ENCODE measurements around the gene COL11A2. TPM values are rescaled to one million over a fixed set of nuclear protein-coding genes. Genes with fewer than 3 reads are reported as not detected.

Gene COL11A2
- total RNA-seq, 1 donor from 2014 or later = 10.0 TPM

GRCh38 chr6:33143113-33143770, 49.0 kb downstream of the COL11A2 start:
- peaks cover 53% of the 10 kb centered on the region for H3K27me3 Mint-ChIP-seq (ENCODE audit: low read depth)
- H3K27ac Mint-ChIP-seq (ENCODE audit: unreplicated experiment) = no peak overlapping the region
- H3K9me3 Mint-ChIP-seq (ENCODE audit: low read depth) = peaks cover 2% of the 10 kb centered on the region
- H3K4me3 Mint-ChIP-seq (ENCODE audit: unreplicated experiment) = no peak overlapping the region
- TF ChIP-seq CTCF (IDR thresholded peaks at IDR 0.05) = peak; percentile 29
- no peak for DNase-seq (ENCODE audit: low spot score)
- H3K36me3 Mint-ChIP-seq (ENCODE audit: low read depth) = no peaks in the 10 kb centered on the region
- no peaks in the 10 kb centered on the region for H3K4me1 Mint-ChIP-seq (ENCODE audit: low read depth)

- H3K9me3 Mint-ChIP-seq (ENCODE audit: low read depth) = peaks cover 2% of the 10 kb centered on the region
- DNase-seq (ENCODE audit: low spot score) = no peak
- TF ChIP-seq CTCF (IDR thresholded peaks at IDR 0.05) = no peak
- H3K4me3 Mint-ChIP-seq (ENCODE audit: unreplicated experiment) = no peak overlapping the region
- no peak overlapping the region for H3K27ac Mint-ChIP-seq (ENCODE audit: unreplicated experiment)
- H3K27me3 Mint-ChIP-seq (ENCODE audit: low read depth) = peaks cover 54% of the 10 kb centered on the region
- H3K4me1 Mint-ChIP-seq (ENCODE audit: low read depth) = no peaks in the 10 kb centered on the region
- no peaks in the 10 kb centered on the region for H3K36me3 Mint-ChIP-seq (ENCODE audit: low read depth)
Observed at GRCh38 chr6:33142501-33143070, 49.7 kb downstream of the COL11A2 start.

GRCh38 chr6:33140556-33140955, 51.7 kb downstream of the COL11A2 start:
- Mint-ChIP-seq H3K27ac (ENCODE audit: unreplicated experiment) (no peak overlapping the region), H3K9me3 (ENCODE audit: low read depth) (peaks cover 2% of the 10 kb centered on the region), H3K36me3 (ENCODE audit: low read depth) (no peaks in the 10 kb centered on the region), H3K27me3 (ENCODE audit: low read depth) (peaks cover 63% of the 10 kb centered on the region), H3K4me1 (ENCODE audit: low read depth) (no peaks in the 10 kb centered on the region), H3K4me3 (ENCODE audit: unreplicated experiment) (no peak overlapping the region)
- DNase-seq (ENCODE audit: low spot score) = no peak
- TF ChIP-seq CTCF (IDR thresholded peaks at IDR 0.05) = no peak

GRCh38 chr6:33139596-33140206, 52.6 kb downstream of the COL11A2 start:
- Mint-ChIP-seq H3K9me3 (ENCODE audit: low read depth) (peaks cover 2% of the 10 kb centered on the region), H3K4me1 (ENCODE audit: low read depth) (no peaks in the 10 kb centered on the region), H3K27ac (ENCODE audit: unreplicated experiment) (no peak overlapping the region), H3K36me3 (ENCODE audit: low read depth) (no peaks in the 10 kb centered on the region), H3K27me3 (ENCODE audit: low read depth) (peaks cover 62% of the 10 kb centered on the region), H3K4me3 (ENCODE audit: unreplicated experiment) (no peak overlapping the region)
- no peak for DNase-seq (ENCODE audit: low spot score)
- no peak for TF ChIP-seq CTCF (IDR thresholded peaks at IDR 0.05)

GRCh38 chr6:33136310-33136900, 55.9 kb downstream of the COL11A2 start:
- DNase-seq (ENCODE audit: low spot score) = no peak
- Mint-ChIP-seq H3K4me3 (ENCODE audit: unreplicated experiment) (no peak overlapping the region), H3K4me1 (ENCODE audit: low read depth) (no peaks in the 10 kb centered on the region), H3K27ac (ENCODE audit: unreplicated experiment) (no peak overlapping the region), H3K9me3 (ENCODE audit: low read depth) (no peaks in the 10 kb centered on the region), H3K27me3 (ENCODE audit: low read depth) (peaks cover 51% of the 10 kb centered on the region), H3K36me3 (ENCODE audit: low read depth) (no peaks in the 10 kb centered on the region)
- TF ChIP-seq CTCF (IDR thresholded peaks at IDR 0.05) = no peak
